Transverse colon (tissue), 4 donors: ENCODE measurements around the gene B2M. TPM values are rescaled to one million over a fixed set of nuclear protein-coding genes. Genes with fewer than 3 reads are reported as not detected.

Source experiments
- DNase-seq: peaks from one replicate; pipeline ENCODE4 v3.0.0-alpha.2; 2019
- H3K27ac ChIP-seq, 4 donors: fragments of 200-600 bp; sonication (generic); 2 replicates each; pipeline ENCODE4 v1.5.1; 2016 to 2018; ENCODE audit warnings: inconsistent platforms in 4 of 4
- H3K27me3 ChIP-seq: fragments of 200-600 bp; sonication (generic); 2 replicates; pipeline ENCODE4 v1.5.1; 2017; ENCODE audit warnings: inconsistent platforms
- H3K36me3 ChIP-seq, 4 donors: fragments of 200-600 bp; sonication (generic); 2 replicates each; pipeline ENCODE4 v1.5.1; 2017 to 2019; ENCODE audit warnings: inconsistent platforms in 4 of 4
- H3K4me1 ChIP-seq, 4 donors: fragments of 200-600 bp; sonication (generic); 2 replicates each; pipeline ENCODE4 v1.5.1; 2017 to 2020; ENCODE audit warnings: inconsistent platforms in 4 of 4
- H3K4me3 ChIP-seq, 4 donors: fragments of 200-600 bp; sonication (generic); 1 replicate in 1 of 4; 2 replicates in 3 of 4; pipeline versions ENCODE4 v1.5.1 to v1.6.1; 2017 to 2019; ENCODE audit warnings: inconsistent platforms in 4 of 4
- H3K9me3 ChIP-seq, 2 donors: fragments of 200-600 bp; sonication (generic); 2 replicates each; pipeline ENCODE4 v1.5.1; 2017 to 2019; ENCODE audit warnings: inconsistent platforms in 2 of 2
- EP300 ChIP-seq: sonication (generic); formaldehyde crosslinking; IDR thresholded peaks from one replicate; pipeline ENCODE4 v1.6.1; 2017; ENCODE audit warnings: antibody characterized with exemption, low read depth
- POLR2A ChIP-seq: fragments of 450-650 bp; IDR thresholded peaks from one replicate; pipeline ENCODE4 v1.6.1; 2016; ENCODE audit warnings: antibody characterized with exemption, mild to moderate bottlenecking, moderate library complexity
- POLR2AphosphoS5 ChIP-seq, 3 donors: sonication (generic); formaldehyde crosslinking; IDR thresholded peaks; one replicate each; pipeline ENCODE4 v1.6.1; 2016; ENCODE audit warnings: antibody characterized with exemption in 3 of 3
- WGBS, 2 donors: methylation state at CpG; one replicate each; pipeline ENCODE4 v1.1.5; 2018; ENCODE audit warnings: low coverage in 1 of 2; 5-methylcytosine and 5-hydroxymethylcytosine counted together
- in situ Hi-C, 4 donors: fragments of 200-750 bp; cut with MboI; loops; one replicate each; pipeline versions ENCODE4 v1.15.0 to v1.15.1; 2017; ENCODE audit warnings: low sequenced_read_pairs in 3 of 4, low pct_ligation_motif_present in 1 of 4, low pct_unique_long_range_greater_than_20kb in 1 of 4
- intact Hi-C: fragments of 100-400 bp; cut with DNase I; formaldehyde crosslinking; loops from one replicate; pipeline ENCODE4 v1.15.1; 2023; ENCODE audit warnings: low total_unique reads
- total RNA-seq, 4 donors: library from RNA; depleted of rRNA; stranded (reverse); fragments of >200 nt; gene quantifications; one replicate each; pipeline ENCODE4 v1.1.0, GENCODE V29; 2016
- TF ChIP-seq, protein P1 (sequence below), 5 experiments: fragments of 200-600 bp in 3 of 5; fragments of 450-650 bp in 2 of 5; sonication (generic) in 3 of 5; IDR thresholded peaks; 1 replicate in 2 of 5; 2 replicates in 3 of 5; pipeline ENCODE4 v1.5.1; 2016 to 2017; ENCODE audit warnings: antibody characterized with exemption in 5 of 5, inconsistent platforms in 3 of 5, mild to moderate bottlenecking in 2 of 5, moderate library complexity in 1 of 5

The B2M gene
- total RNA-seq, 4 donors from 2014 or later, result 1,352 to 7,131 (median 5,706) TPM

DNA sequence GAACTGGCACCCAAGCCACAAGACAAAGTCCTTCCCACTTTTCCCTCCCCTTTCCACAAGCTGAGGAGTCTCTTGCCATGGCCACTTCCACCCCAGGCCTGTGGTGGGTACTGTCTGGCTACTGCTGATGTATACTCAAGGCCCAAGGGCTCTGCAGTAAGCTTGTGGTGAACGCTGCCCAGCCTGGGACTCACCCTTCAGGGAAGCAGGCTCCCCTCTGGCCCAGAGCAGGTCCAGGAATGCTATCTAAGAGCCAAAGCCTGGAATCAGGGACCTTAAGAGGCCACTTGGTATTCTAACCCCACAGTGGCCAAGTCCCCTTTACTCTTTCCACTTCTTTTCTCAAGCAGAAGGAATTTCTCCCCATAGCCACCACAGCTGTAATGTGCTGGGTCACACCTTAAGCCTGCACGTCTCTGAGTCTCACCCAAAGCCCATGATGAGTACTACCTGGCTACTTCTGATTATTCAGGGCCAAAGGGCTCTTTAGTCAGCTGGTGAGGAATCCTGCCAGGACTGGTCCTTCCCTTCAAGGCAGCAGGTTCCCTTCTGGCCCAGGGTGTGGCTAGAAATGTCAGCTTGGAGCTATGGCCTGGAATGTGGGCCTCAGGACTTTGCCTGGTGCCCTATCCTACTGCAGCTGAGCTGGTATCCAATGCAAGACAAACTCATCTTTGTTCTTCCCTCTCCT, 4.2 kb upstream of the B2M start:
- Histone ChIP-seq H3K27me3 (no peaks in the 10 kb centered on the region), H3K27ac (peak overlapping the region; percentile 66 to 99 (median 88)), H3K36me3 (no peaks in the 10 kb centered on the region), H3K9me3 (no peaks in the 10 kb centered on the region), H3K4me1 (peaks cover 0 to 36% (median 18%) of the 10 kb centered on the region in 4 donors), H3K4me3 (no peak overlapping the region)
- TF ChIP-seq EP300 (no peak), POLR2A (peak; percentile 51), POLR2AphosphoS5 (IDR thresholded peaks at IDR 0.05) (peak; percentile 14 to 82 (median 70))
- intact Hi-C loops (loop anchor here (5.0 kb wide), 1 partner anchor 35 kb away; no protein-coding TSS in a partner anchor), in situ Hi-C loops (no loop called here)
- WGBS, 2 donors, result 59% methylated on average over 2 of the region's 2 CpGs; no CpG with 5 or more reads in 1 of the 2 donors
- DNase-seq, result peak; percentile 86

DNA sequence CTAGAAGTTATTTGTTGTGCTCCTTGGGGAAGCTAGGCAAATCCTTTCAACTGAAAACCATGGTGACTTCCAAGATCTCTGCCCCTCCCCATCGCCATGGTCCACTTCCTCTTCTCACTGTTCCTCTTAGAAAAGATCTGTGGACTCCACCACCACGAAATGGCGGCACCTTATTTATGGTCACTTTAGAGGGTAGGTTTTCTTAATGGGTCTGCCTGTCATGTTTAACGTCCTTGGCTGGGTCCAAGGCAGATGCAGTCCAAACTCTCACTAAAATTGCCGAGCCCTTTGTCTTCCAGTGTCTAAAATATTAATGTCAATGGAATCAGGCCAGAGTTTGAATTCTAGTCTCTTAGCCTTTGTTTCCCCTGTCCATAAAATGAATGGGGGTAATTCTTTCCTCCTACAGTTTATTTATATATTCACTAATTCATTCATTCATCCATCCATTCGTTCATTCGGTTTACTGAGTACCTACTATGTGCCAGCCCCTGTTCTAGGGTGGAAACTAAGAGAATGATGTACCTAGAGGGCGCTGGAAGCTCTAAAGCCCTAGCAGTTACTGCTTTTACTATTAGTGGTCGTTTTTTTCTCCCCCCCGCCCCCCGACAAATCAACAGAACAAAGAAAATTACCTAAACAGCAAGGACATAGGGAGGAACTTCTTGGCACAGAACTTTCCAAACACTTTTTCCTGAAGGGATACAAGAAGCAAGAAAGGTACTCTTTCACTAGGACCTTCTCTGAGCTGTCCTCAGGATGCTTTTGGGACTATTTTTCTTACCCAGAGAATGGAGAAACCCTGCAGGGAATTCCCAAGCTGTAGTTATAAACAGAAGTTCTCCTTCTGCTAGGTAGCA, 851 bp upstream of the B2M start:
- Histone ChIP-seq H3K36me3 (peaks cover 0 to 5% (median under 1%) of the 10 kb centered on the region in 4 donors), H3K27me3 (no peaks in the 10 kb centered on the region), H3K27ac (peak overlapping the region; percentile 99), H3K9me3 (no peaks in the 10 kb centered on the region), H3K4me3 (peak overlapping the region; percentile 42 to 95 (median 80)), H3K4me1 (peaks cover 12 to 62% (median 33%) of the 10 kb centered on the region in 4 donors)
- WGBS, 2 donors, result 16 to 23% methylated on average over 9 to 11 of the region's 11 CpGs
- DNase-seq, result peak; percentile 63
- in situ Hi-C loops (no loop called here), intact Hi-C loops (loop anchor here (1.0 kb wide), 1 partner anchor 18 kb away; no protein-coding TSS in a partner anchor)
- TF ChIP-seq, protein P1, sequence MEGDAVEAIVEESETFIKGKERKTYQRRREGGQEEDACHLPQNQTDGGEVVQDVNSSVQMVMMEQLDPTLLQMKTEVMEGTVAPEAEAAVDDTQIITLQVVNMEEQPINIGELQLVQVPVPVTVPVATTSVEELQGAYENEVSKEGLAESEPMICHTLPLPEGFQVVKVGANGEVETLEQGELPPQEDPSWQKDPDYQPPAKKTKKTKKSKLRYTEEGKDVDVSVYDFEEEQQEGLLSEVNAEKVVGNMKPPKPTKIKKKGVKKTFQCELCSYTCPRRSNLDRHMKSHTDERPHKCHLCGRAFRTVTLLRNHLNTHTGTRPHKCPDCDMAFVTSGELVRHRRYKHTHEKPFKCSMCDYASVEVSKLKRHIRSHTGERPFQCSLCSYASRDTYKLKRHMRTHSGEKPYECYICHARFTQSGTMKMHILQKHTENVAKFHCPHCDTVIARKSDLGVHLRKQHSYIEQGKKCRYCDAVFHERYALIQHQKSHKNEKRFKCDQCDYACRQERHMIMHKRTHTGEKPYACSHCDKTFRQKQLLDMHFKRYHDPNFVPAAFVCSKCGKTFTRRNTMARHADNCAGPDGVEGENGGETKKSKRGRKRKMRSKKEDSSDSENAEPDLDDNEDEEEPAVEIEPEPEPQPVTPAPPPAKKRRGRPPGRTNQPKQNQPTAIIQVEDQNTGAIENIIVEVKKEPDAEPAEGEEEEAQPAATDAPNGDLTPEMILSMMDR (IDR thresholded peaks at IDR 0.05), result peak in 3 of 5 experiments; percentile 19 to 32 (median 25)
- TF ChIP-seq EP300 (no peak), POLR2A (no peak), POLR2AphosphoS5 (IDR thresholded peaks at IDR 0.05) (peak in 1 of 3 donors; percentile 11)

DNA sequence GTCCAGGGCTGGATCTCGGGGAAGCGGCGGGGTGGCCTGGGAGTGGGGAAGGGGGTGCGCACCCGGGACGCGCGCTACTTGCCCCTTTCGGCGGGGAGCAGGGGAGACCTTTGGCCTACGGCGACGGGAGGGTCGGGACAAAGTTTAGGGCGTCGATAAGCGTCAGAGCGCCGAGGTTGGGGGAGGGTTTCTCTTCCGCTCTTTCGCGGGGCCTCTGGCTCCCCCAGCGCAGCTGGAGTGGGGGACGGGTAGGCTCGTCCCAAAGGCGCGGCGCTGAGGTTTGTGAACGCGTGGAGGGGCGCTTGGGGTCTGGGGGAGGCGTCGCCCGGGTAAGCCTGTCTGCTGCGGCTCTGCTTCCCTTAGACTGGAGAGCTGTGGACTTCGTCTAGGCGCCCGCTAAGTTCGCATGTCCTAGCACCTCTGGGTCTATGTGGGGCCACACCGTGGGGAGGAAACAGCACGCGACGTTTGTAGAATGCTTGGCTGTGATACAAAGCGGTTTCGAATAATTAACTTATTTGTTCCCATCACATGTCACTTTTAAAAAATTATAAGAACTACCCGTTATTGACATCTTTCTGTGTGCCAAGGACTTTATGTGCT, 527 bp downstream of the B2M start:
- no peaks in the 10 kb centered on the region for H3K9me3 ChIP-seq
- H3K27me3 ChIP-seq, result no peaks in the 10 kb centered on the region
- H3K4me3 ChIP-seq, result peak overlapping the region; percentile 77 to 95 (median 82)
- peaks cover 12 to 73% (median 31%) of the 10 kb centered on the region in 4 donors for H3K4me1 ChIP-seq
- 0% methylated on average over 5 to 38 of the region's 46 CpGs for WGBS, 2 donors
- H3K27ac ChIP-seq, result peak overlapping the region; percentile 99
- peaks cover 0 to 18% (median 7%) of the 10 kb centered on the region in 4 donors for H3K36me3 ChIP-seq
- intact Hi-C loops (loop anchor here (1.0 kb wide), 1 partner anchor 16 kb away; no protein-coding TSS in a partner anchor), in situ Hi-C loops (no loop called here)
- peak; percentile 60 for DNase-seq
- TF ChIP-seq, protein P1 (IDR thresholded peaks at IDR 0.05), result no peak
- TF ChIP-seq EP300, result no peak
- TF ChIP-seq POLR2A, result no peak
- no peak for TF ChIP-seq POLR2AphosphoS5 (IDR thresholded peaks at IDR 0.05)

DNA sequence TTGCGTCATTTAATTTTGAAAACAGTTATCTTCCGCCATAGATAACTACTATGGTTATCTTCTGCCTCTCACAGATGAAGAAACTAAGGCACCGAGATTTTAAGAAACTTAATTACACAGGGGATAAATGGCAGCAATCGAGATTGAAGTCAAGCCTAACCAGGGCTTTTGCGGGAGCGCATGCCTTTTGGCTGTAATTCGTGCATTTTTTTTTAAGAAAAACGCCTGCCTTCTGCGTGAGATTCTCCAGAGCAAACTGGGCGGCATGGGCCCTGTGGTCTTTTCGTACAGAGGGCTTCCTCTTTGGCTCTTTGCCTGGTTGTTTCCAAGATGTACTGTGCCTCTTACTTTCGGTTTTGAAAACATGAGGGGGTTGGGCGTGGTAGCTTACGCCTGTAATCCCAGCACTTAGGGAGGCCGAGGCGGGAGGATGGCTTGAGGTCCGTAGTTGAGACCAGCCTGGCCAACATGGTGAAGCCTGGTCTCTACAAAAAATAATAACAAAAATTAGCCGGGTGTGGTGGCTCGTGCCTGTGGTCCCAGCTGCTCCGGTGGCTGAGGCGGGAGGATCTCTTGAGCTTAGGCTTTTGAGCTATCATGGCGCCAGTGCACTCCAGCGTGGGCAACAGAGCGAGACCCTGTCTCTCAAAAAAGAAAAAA, 1.2 kb downstream of the B2M start:
- TF ChIP-seq POLR2A, result peak; percentile 76
- TF ChIP-seq, protein P1 (IDR thresholded peaks at IDR 0.05), result no peak
- peak; percentile 86 to 90 (median 88) for TF ChIP-seq POLR2AphosphoS5 (IDR thresholded peaks at IDR 0.05)
- DNase-seq, result peak; percentile 80
- 2 to 4% methylated on average over 9 to 24 of the region's 24 CpGs for WGBS, 2 donors
- Histone ChIP-seq H3K4me1 (peaks cover 12 to 75% (median 29%) of the 10 kb centered on the region in 4 donors), H3K9me3 (no peaks in the 10 kb centered on the region), H3K4me3 (peak overlapping the region; percentile 77 to 95 (median 82)), H3K36me3 (peaks cover 0 to 25% (median 10%) of the 10 kb centered on the region in 4 donors), H3K27ac (peak overlapping the region; percentile 99), H3K27me3 (no peaks in the 10 kb centered on the region)
- intact Hi-C loops, result no loop called here
- in situ Hi-C loops, result no loop called here
